Activated effector memory CD4-positive, alpha-beta T cell treated with Interleukin-2 at 50 U/mL for 16 hours (primary cell): ENCODE measurements around the gene PLEKHN1.
"Not testable (repeated sequence)": the region's sequence is repeated elsewhere in the genome, so short reads cannot be mapped to it uniquely, and the experiment has no call there.

Experiments
- DNase-seq: peaks from one replicate; pipeline ENCODE4 v3.0.0-alpha.2; 2020

Gene PLEKHN1

GRCh38 chr1:995665-996633 is 29.7 kb downstream of the PLEKHN1 start:
- DNase-seq: no peak

GRCh38 chr1:996851-997712 is 30.8 kb downstream of the PLEKHN1 start:
- DNase-seq: no peak

- DNase-seq: no peak
Measured at GRCh38 chr1:997713-997992, 31.4 kb downstream of the PLEKHN1 start.

GRCh38 chr1:997993-998744 is 31.9 kb downstream of the PLEKHN1 start:
- DNase-seq: no peak

GRCh38 chr1:998745-998994 is 32.4 kb downstream of the PLEKHN1 start:
- no peak for DNase-seq

- no peak for DNase-seq
Measured at GRCh38 chr1:998995-999724, 32.9 kb downstream of the PLEKHN1 start.

- peak; percentile 13 for DNase-seq
Measured at GRCh38 chr1:999725-1000356, 33.6 kb downstream of the PLEKHN1 start, which contains the start of gene HES4. Gene HES4 (minus strand): TSS chr1:1000097. CDS start chr1:999973, 124 bp downstream.

GRCh38 chr1:1000357-1001056 is 34.2 kb downstream of the PLEKHN1 start:
- DNase-seq: peak; percentile 38

GRCh38 chr1:1001057-1001783 is 34.9 kb downstream of the PLEKHN1 start:
- no peak for DNase-seq

- no peak for DNase-seq
Measured at GRCh38 chr1:1003618-1004419, 37.5 kb downstream of the PLEKHN1 start.

GRCh38 chr1:1004420-1004779 is 38.1 kb downstream of the PLEKHN1 start:
- no peak for DNase-seq

- DNase-seq: no peak
Measured at GRCh38 chr1:1004780-1005697, 38.8 kb downstream of the PLEKHN1 start.

- no peak for DNase-seq
Measured at GRCh38 chr1:1005774-1006304, 39.6 kb downstream of the PLEKHN1 start.

GRCh38 chr1:1006305-1007159 is 40.2 kb downstream of the PLEKHN1 start:
- no peak for DNase-seq

GRCh38 chr1:1010131-1010530 is 43.8 kb downstream of the PLEKHN1 start:
- DNase-seq: not testable (repeated sequence)

GRCh38 chr1:1011396-1011949 is 45.2 kb downstream of the PLEKHN1 start:
- no peak for DNase-seq

- not testable (repeated sequence) for DNase-seq
Measured at GRCh38 chr1:1012736-1013104, 46.4 kb downstream of the PLEKHN1 start.
